ENCODE data around the gene COL6A1. TPM values are rescaled to one million over a fixed set of nuclear protein-coding genes. Genes with fewer than 3 reads are reported as not detected.

The COL6A1 gene
- total RNA-seq (2021): 193 and 194 TPM in 2 replicates
- long read RNA-seq, partial matches to known transcripts: 10 of 49 reads
- long read RNA-seq, other reads (novel, unspliced or antisense): 32 of 49 reads

- Histone ChIP-seq H2AK5ac (ENCODE audit: insufficient read length, low read length) (no peak within 1 kb of the TSS), H3K27ac (ENCODE audit: insufficient read length, low read depth, low read length) (no peak within 1 kb of the TSS), H3K23me2 (ENCODE audit: insufficient read length, low read depth, low read length, poor library complexity, severe bottlenecking) (peaks cover 20% of the 10 kb centered on the region), H3K18ac (ENCODE audit: insufficient read length, low read depth, low read length) (no peak within 1 kb of the TSS), H4K8ac (replicated peaks; ENCODE audit: insufficient read length, low read depth, low read length) (no peak within 1 kb of the TSS), H3T11ph (ENCODE audit: low read length) (no peak within 1 kb of the TSS), H3K4me2 (ENCODE audit: insufficient read depth, insufficient read length, low read length) (peak within 1 kb of the TSS; percentile 72), H2BK5ac (ENCODE audit: insufficient read length, low read length) (no peak within 1 kb of the TSS), H3K14ac (ENCODE audit: insufficient read depth, low read length) (no peak within 1 kb of the TSS; the same call in 1 of the 2 replicates), H2AFZ (ENCODE audit: low read length) (no peak within 1 kb of the TSS), H2BK12ac (ENCODE audit: insufficient read length, low read depth, low read length) (no peak within 1 kb of the TSS), H3K4me1 (ENCODE audit: insufficient read depth, low read length) (no peaks in the 10 kb centered on the region; the same call in 1 of the 2 replicates), H3K9me3 (ENCODE audit: control insufficient read depth, low read depth, low read length) (no peaks in the 10 kb centered on the region), H3K23ac (ENCODE audit: insufficient read length, low read depth, low read length) (no peak within 1 kb of the TSS), H4K20me1 (ENCODE audit: control insufficient read depth, insufficient read depth, insufficient read length) (no peaks in the 10 kb centered on the region), H2BK15ac (ENCODE audit: low read depth, low read length) (no peak within 1 kb of the TSS), H2BK120ac (ENCODE audit: low read depth, low read length, poor library complexity, severe bottlenecking) (no peak within 1 kb of the TSS), H3K4ac (ENCODE audit: low read depth, low read length) (no peak within 1 kb of the TSS), H3K9ac (ENCODE audit: extremely low read depth, insufficient read length, low read length) (peak within 1 kb of the TSS; percentile 52), H4K5ac (ENCODE audit: insufficient read length, low read depth, low read length) (no peak within 1 kb of the TSS), H3K27me3 (ENCODE audit: insufficient read depth, low read length) (no peaks in the 10 kb centered on the region; the same call in 1 of the 2 replicates), H3K79me1 (ENCODE audit: insufficient read depth, low read depth, low read length, poor library complexity, severe bottlenecking) (no peaks in the 10 kb centered on the region), H4K91ac (ENCODE audit: insufficient read length, low read depth, low read length) (no peak within 1 kb of the TSS), H3K79me2 (ENCODE audit: insufficient read depth, low read length) (no peaks in the 10 kb centered on the region), H2BK20ac (ENCODE audit: low read depth, low read length, poor library complexity, severe bottlenecking) (no peak within 1 kb of the TSS), H3K56ac (ENCODE audit: insufficient read length, low read depth, low read length) (no peak within 1 kb of the TSS)
- TF ChIP-seq CTCF (conservative IDR thresholded peaks at IDR 0.05): no peak
- peaks cover 11 to 21% (median 12%) of the 10 kb centered on the region in 3 experiments for H3K36me3 Mint-ChIP-seq (ENCODE audit: insufficient read depth in 1 of 3, low read depth in 3 of 3)
- no CpG with 5 or more reads among the region's 63 CpGs for WGBS (ENCODE audit: extremely low coverage, insufficient read length, low lambda C conversion rate)
- H3K9me3 Mint-ChIP-seq: no peaks in the 10 kb centered on the region
- DNase-seq: peak; percentile 91
- no peak within 1 kb of the TSS for H3K27ac Mint-ChIP-seq
- H3K27me3 Mint-ChIP-seq (ENCODE audit: low read depth): peaks cover 5% of the 10 kb centered on the region
- H3K4me3 Mint-ChIP-seq: peak within 1 kb of the TSS; percentile 73 to 82
- H3K4me1 Mint-ChIP-seq: peaks cover 10% of the 10 kb centered on the region in 2 experiments
These were observed at the start of gene COL6A1 for GRCh38 chr21:45981151-45982091. Gene COL6A1, plus strand, starts transcription at chr21:45981770. Its CDS starts 81 bp downstream, at chr21:45981851.
